HuH-7.5 (cell line): Measurements from ENCODE around the gene B4GALNT2.

ENCODE experiments used
- DNase-seq: peaks from one replicate; pipeline ENCODE4 v3.0.0; 2011; ENCODE audit warnings: low spot score

Gene B4GALNT2

DNA sequence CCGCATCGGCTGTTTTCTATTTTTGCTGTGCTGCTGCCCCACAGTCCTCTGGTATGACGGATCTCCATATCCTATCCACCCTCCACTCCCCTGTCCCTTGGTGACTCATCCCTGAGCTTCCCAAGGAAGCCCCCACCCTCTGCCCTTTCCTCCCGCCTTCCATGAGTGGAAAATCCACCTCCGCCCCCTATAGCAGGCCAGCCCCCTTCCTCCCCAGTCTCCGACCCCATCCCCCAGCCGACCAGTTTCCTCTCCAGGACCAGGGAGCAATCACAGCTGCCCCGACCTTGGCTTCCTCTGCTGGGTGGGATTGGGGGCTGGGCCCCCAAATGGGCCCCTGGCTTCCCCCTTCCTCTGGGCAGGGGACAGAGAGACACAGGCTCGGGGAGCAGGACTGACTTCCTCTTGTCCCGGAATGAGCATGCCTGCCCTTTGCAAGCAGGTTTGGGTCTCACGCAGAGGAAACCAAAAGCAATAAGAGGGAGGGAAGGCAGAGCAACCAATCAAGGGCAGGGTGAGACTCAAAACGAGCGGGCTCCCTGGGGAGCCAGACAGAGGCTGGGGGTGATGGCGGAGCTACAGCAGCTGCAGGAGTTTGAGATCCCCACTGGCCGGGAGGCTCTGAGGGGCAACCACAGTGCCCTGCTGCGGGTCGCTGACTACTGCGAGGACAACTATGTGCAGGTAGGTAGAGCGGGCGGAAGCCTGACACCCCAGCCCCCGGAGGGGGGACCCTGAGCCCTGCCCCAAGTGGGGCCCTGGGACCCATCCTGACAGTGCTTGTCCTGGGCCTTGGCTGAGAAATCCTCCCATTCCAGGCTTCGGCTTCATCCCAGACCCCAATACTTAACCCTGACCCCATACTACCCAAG lies 77.8 kb downstream of the B4GALNT2 start, which contains the start of the genes ABI3 and GNGT2:
TSS of gene ABI3 (plus strand) at position 550 of the 872 bp plus-strand sequence. CDS start at position 568, 18 bp downstream.
TSS of gene GNGT2 (minus strand) at position 417 of the 872 bp plus-strand sequence. CDS start 3,152 bp downstream, outside the sequence.
- no peak for DNase-seq

- DNase-seq = no peak
These were observed 80.8 kb downstream of the B4GALNT2 start for GRCh38 chr17:49213399-49213798.

DNA sequence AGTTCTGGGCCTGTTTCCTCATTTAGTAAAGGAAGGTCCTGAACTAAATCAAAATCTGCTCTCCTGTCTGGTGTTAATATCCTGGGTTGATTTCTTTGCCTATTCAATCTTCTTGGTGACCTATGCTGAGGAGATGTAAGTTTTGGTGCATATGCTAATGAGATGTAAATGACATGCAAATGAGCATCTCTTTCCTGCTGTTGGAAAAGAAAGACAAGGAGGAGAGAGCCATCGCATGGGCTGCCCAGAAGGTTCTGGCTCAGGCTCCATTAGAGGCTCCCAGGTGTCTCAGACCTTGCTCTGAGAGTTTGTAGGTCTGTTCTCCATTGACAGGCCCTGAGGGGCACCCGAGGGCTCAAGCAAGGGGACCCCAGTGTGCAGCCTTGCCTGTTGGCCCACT lies 81.3 kb downstream of the B4GALNT2 start:
- DNase-seq = no peak

DNA sequence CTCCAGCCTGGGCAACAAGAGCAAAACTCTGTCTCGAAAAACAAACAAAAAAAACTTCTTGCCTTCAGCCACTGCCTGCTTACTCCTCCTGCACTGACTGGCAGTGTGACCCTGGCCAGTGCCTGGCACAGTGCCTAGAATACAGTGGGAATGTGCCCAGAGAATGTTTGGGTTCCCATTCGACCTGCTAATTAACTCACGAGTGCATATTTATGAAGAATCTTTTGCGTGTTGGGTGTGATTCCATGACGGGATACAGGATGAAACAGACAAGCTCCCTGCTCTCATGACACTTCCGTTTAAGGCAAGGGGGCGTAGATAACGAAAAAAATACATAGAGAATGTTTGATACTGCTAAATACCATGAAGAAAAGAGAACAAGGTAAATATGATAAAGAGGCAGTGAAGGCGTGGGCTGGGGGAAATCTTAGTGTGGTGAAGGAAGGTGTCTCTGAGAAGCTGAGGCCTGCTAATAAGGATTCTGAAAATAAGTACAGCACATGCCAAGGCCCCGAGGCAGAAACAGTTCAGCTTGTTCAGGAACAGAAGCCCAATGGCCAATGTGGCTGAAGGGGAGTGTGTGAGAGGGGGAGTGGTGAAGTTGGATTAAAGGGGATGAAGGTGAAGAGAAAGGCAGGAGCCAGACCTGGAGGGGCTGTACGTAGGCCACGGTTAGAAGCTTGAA lies 82.2 kb downstream of the B4GALNT2 start:
- DNase-seq = no peak

DNA sequence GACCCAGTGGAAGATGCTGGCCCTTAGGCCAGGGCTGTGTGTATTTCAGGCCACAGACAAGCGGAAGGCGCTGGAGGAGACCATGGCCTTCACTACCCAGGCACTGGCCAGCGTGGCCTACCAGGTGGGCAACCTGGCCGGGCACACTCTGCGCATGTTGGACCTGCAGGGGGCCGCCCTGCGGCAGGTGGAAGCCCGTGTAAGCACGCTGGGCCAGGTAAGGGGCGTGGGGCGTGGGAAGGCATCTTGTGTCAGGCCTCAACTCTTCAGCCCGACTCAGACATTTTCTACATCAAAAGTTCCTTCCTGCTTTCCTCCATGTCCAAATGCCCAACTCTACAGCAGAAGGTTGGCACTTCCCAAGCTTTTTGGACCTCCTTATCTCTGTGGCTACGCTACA lies 83.9 kb downstream of the B4GALNT2 start:
- no peak for DNase-seq

DNA sequence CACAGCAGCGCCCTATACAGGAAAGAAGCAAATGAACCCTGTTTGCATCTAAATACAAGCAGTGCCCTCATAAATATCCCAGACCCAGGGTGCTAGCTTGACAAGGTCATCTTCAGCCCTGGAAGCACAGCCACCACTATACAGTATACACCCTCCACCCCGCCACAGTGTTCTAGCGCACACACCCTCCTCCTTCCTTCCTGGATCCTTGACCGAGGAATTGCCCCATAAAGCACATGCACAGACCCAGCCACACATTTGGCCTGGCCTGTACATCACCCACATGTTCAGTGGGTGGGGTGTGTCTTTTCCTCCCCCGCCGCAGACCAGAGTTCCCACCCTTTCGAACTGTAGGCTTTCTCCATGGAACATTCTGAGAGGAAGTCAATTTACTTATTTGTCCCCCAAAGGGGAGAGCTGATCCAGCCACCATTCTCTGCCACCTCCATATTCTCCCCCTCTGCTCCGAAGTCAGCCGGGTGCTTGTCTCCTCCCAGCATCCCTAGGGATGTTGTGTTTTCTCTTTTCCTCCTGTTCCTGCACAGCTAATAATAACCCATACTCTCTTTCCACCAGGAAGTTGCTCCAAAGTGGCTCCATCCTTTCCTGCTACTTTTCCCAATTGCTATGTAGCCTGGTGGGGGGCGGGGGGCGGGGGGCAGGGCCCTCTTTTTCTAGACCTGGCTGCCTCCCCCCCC lies 84.5 kb downstream of the B4GALNT2 start:
- DNase-seq = no peak

GRCh38 chr17:49217651-49218413 lies 85.3 kb downstream of the B4GALNT2 start:
- no peak for DNase-seq

GRCh38 chr17:49218941-49219913 lies 86.7 kb downstream of the B4GALNT2 start:
- DNase-seq = no peak

DNA sequence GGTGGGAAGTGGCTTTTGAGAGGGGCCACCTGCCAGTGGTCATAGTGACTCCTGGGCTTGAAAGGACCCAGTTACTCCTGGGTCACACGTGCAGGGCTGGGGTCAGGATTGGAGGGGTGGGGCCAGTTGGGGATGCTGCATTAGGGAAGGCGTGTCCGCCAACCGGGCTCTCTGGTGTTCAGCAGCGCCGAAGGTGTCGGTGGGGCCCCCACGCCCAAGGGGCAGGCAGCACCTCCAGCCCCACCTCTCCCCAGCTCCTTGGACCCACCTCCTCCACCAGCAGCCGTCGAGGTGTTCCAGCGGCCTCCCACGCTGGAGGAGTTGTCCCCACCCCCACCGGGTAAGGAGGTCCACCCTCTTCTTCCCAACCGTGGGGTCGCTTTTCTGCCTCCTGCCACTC lies 87.4 kb downstream of the B4GALNT2 start:
- DNase-seq = no peak

GRCh38 chr17:49223168-49223516 lies 90.6 kb downstream of the B4GALNT2 start:
- DNase-seq = no peak

GRCh38 chr17:49223517-49224197 lies 91.1 kb downstream of the B4GALNT2 start:
- peak; percentile 88 for DNase-seq

GRCh38 chr17:49224198-49224996 lies 91.8 kb downstream of the B4GALNT2 start:
- no peak for DNase-seq

DNA sequence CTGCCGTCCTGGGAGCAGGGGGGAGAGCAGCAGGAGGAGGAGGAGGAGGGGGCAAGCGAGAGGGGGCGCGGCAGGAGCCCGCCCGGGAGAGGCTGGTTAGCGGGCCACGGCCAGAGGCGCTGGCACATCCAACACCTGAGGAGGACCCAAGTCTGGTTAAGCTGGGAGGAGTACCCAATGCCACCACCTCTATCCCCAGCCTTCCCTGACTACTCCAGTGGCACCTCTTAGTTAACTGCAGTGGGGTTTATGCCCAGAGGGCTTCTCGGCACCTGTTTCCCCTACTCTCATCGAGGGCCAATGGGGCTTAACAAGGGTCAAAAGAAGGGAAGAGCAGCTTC lies 92.4 kb downstream of the B4GALNT2 start:
- DNase-seq = no peak

GRCh38 chr17:49225554-49226236 lies 93.1 kb downstream of the B4GALNT2 start:
- DNase-seq = no peak
